GM21529 (cell line): ENCODE measurements around the gene CNTN4.
"Not testable (repeated sequence)": the region's sequence is repeated elsewhere in the genome, so short reads cannot be mapped to it uniquely, and the experiment has no call there.

Experiments used
- ATAC-seq: cut with Tn5 transposase; IDR thresholded peaks from one replicate; pipeline ENCODE4 v1.9.1; 2021; ENCODE audit not compliant: unreplicated experiment

Gene CNTN4

DNA sequence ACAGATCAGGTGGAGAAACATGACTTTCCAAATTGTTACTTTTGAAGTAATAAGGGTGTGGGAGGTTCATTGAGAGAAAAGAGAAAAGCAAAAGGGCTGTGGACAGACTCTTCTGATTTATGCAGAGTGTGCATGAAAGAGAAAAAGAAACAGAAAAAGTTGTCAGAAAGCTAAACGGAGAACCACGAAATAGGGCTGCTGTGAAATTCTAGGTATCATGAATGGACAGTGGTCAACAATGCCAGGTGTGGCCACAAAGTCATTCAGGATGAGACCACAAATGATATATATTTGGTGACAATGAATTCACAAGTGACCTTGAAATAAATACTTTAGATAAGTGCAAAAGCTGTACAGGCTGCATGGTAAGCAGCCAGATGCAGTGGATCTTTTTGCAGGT lies 841.4 kb downstream of the CNTN4 start:
- peak; percentile 39 for ATAC-seq

DNA sequence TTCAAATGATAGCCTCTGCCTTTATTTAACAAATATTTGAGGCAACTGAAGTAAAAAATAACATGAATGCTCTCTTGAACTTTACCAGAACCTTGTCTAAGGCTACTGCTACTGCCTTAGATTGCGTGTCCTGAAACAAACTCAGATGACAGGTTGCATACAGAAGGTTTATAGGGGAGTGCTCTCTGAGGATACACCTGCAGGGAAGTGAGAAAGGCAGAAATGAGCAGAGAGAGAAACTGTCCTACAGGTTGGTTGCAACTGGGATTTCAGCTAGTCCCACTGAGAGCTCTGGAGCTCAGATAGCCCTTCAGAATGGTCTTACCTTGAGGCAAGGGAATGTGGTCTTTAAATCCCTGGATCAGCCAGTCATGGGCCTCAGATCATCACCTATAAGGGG lies 846.0 kb downstream of the CNTN4 start:
- peak; percentile 97 for ATAC-seq

DNA sequence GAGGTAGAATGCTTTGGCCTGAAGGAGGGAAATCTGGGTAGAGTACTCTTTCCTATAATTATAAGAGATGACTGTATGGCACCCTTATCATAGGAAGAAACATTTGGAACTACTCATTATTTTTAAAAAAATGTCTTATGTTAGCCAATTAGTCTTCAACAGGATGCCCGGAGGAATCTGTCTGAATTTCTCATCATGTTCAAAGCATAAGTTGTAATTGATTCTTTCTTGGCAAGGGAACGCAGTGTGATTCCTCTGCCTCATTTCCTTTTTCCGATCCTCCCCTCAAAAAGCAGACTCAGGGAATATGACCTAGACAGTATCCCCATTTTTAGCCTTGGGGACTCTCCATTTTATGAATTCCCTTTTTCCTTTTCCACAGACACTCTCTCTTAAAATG lies 846.5 kb downstream of the CNTN4 start:
- ATAC-seq = peak; percentile 2

GRCh38 chr3:2947536-2947935 lies 848.9 kb downstream of the CNTN4 start:
- ATAC-seq = no peak

- no peak for ATAC-seq
These were observed 850.2 kb downstream of the CNTN4 start for GRCh38 chr3:2948882-2949281.

- ATAC-seq = no peak
These were observed 851.5 kb downstream of the CNTN4 start for GRCh38 chr3:2950159-2950558.

DNA sequence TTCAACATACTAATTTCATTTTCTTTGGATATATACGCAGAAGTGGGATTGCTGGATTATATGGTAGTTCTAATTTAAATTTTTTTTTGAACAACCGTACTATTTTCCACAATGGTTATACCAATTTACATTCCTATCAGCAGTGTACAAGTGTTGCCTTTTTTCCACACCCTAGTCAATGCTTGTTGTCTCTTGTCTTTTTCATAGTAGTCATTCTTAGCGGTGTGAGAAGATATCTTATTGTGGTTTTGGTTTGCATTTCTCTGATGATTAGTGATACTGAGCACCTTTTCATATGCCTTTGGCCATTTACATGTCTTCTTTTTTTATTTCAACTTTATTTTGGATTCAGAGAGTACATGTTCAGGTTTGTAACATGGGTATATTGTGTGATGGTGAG lies 858.4 kb downstream of the CNTN4 start:
- no peak for ATAC-seq

DNA sequence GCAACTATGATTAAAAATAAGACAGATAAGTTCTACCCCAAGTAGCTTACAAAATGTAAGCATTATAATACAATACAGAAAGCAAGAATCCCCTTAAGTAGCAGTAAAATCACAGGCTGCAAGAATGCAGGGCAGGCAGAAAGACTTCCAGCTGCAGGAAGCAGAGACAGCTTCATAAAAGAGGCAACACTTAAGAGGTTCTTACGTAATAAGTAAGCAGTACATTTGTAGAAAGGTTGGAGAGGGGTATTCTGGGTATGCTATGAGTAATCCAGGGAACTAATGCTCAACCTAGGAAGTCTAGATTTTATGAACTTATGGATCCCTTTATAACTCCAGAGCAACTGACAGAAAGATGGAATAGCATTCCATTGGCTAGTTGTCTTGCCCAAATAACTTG lies 859.9 kb downstream of the CNTN4 start:
- ATAC-seq = no peak

- no peak for ATAC-seq
These were observed 862.9 kb downstream of the CNTN4 start for GRCh38 chr3:2961576-2961975.

- ATAC-seq = no peak
These were observed 869.2 kb downstream of the CNTN4 start for GRCh38 chr3:2967871-2968270.

GRCh38 chr3:2968475-2968874 lies 869.8 kb downstream of the CNTN4 start:
- ATAC-seq = no peak

- no peak for ATAC-seq
These were observed 877.5 kb downstream of the CNTN4 start for GRCh38 chr3:2976212-2976611.

DNA sequence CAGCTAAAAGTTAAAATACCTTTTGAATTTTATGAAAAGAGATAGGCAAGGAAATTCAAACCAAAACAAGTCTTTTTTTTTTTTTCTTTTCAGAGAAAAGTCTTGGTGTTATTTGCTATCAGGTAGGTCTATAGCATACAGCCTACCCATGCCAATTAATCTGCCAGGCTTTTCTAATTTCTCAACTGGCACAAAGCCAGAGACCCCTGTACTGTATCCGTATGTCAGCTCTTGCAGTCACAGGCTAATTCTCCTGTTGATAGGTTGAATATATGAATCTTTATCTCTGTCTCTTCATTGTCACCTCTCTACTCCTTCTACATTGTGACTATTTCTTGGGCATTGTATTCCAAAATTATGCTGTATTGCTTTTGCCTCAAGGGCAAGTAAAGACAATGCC lies 878.1 kb downstream of the CNTN4 start:
- no peak for ATAC-seq

DNA sequence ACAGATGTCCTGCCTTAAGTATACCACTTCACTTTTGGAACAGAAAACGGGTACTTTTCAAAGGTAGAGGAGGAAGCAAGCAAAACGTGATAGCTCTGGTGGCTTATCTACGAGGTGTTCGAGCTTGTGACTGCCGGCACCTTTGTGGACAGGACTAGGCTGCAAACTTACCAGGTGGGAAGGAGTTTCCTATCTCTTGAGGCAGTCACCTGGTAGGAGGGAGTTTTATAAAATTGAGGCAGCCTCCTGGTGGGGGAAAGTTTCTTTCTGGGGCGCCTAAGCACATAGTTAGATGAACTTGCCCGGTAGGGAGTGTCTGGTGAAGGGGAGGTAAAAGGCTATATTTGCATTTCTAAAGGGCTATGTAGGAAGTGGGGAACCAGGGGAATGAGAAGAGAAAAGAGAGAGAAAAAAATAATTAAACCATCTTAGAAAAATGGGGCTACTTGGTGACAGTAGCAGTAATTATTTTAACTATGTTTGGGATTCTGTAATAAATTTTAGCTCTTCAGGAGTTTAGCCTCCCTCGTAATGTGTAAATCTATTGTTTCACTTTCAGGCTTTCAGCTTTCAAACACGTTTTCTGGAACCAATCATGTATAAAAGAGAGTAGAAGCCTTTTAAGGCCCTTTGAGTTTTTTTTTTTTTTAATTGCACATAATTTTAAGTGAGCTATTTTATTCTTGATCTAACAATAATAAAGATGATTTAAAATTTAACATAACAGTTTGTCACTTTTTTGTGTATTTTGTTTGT lies 880.5 kb downstream of the CNTN4 start:
- no peak for ATAC-seq

DNA sequence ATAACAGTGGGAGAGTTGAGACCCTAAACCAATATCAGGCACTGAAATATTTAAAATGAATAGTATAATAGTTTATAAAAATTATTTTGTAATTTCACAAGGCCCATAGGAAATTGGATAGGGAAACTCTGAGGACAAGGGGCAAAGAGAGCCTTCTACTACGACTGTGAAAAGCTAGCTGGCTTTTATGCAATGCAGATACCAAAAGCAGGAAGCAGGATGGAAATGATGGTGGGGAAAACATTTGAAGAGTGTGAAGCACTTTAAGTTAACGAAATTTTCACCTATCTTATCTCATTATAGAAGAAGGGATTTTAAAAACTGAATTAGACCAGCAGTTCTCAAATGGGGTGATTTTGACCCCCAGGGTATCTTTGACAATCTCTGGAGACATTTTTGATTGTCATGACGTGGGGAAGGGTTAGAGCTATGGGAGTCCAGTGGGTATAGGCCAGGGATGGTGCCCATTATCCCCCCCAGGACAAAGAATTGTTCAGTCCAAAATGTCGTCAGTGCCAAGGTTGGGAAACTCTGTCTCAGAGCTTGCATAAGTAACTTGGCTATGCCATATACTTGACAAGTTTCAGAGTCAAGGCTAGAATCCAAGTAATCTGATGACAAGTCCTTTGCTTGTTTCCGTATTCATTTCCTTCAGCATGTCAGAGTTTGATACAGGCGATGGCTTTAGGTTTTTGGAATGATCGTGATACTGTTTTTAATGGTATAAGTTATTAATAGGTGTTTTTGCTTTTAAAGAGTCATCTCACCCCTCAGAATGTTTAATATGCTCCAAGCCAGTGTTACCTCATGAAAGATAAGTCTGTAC lies 885.6 kb downstream of the CNTN4 start:
- ATAC-seq = no peak

DNA sequence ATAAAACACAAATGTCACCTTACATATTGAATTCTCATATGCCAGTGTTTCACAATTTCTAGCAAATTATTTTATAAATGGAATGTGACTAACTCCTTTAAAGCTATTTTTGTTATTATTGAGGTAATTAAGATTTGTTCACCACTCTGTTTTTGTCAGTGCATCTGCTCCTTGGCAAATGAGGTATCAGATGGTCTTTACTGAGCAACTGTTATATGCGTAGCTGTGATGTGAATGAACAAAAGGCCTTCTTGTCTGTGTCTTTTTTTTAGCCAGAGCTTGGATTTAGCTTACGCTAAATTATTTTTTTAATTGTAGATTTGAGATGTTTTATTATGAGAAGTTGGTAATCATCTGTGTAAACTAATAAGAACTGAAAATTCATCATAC lies 886.2 kb downstream of the CNTN4 start:
- ATAC-seq = no peak

DNA sequence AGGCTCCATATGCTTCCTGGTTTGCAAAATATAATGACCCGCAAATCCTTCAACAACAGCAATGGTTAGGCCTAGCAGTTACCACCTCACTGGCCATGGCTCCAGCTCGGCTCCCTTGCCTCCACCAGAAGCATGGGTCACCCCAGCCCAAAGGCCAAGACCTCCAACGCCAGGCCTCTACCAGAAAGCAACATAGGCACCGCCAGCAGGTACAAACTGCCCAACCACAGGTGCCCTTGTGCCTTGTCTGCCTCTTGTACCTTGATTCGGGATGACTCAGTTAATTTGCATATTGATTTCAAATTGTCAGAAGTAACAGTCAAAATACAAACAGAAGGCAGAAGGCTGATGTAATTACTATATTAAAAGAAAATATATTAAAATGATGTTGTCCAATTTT lies 886.8 kb downstream of the CNTN4 start:
- no peak for ATAC-seq

DNA sequence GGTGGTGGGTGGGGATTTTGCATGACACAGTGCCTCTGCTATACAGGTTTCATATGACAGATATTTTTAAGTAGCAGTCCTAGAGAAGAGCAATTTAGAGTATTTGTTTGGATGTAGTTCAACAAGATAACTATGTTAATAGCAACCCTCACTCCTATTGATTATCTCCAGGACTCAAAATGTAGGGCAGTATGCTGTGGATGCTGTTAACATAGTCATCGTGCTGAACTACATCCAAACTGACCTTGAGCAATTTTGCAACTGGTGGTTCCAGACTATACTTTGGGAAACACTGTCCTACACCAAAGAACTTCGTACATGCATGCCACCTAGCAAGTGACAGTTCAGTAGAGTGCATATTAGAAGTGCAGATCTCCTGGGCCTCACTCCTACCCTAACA lies 893.9 kb downstream of the CNTN4 start:
- no peak for ATAC-seq

GRCh38 chr3:2993130-2993529 lies 894.5 kb downstream of the CNTN4 start:
- not testable (repeated sequence) for ATAC-seq

GRCh38 chr3:2993736-2994135 lies 895.1 kb downstream of the CNTN4 start:
- ATAC-seq = no peak

GRCh38 chr3:2995195-2995594 lies 896.5 kb downstream of the CNTN4 start:
- ATAC-seq = no peak

DNA sequence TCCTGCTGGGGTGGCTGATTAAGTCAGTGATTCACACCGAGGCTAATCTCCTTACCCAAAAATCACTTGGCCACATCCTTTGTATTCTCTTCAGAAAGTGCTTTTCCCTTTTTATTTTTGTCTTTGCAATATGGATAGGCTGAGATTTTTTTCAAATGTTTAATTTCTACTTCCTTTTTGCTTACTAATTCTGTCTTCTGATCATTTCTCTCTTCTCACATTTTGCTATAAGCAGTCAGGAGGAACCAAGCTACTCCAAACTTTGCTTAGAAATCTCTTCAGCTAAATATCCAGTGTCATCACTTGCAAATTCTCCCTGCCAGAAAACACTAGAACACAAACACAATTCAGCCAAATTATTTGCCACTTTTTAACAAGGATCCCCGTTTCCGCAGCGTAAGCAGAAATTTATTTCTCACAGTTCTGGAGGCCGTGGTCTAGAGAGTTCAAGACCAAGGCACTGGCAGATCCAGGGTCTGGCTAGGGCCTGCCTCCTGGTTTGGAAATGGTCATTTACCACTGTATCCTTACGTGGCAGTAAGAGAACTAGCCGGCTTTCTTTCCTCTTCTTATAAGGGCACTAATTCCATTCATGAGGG lies 906.6 kb downstream of the CNTN4 start:
- no peak for ATAC-seq
